Osteocyte (in vitro differentiated cells): ENCODE data around the gene NFIA. TPM values are rescaled to one million over a fixed set of nuclear protein-coding genes. Genes with fewer than 3 reads are reported as not detected.
A peak's percentile ranks its signal among the peaks of the same experiment; 100 is the strongest.

Experiments used
- DNase-seq: peaks from one replicate; pipeline ENCODE4 v3.0.0; 2021; ENCODE audit warnings: mixed read lengths; ENCODE audit not compliant: unreplicated experiment; ENCODE audit errors: extremely low spot score
- H3K27ac Mint-ChIP-seq: one replicate; pipeline ENCODE4 v1.8.0; 2021; ENCODE audit warnings: mild to moderate bottlenecking, mixed read lengths; ENCODE audit not compliant: unreplicated experiment
- H3K27me3 Mint-ChIP-seq: one replicate; pipeline ENCODE4 v1.8.0; 2021; ENCODE audit warnings: mixed read lengths; ENCODE audit not compliant: unreplicated experiment
- H3K36me3 Mint-ChIP-seq: one replicate; pipeline ENCODE4 v1.8.0; 2021; ENCODE audit warnings: mixed read lengths; ENCODE audit not compliant: unreplicated experiment
- H3K4me1 Mint-ChIP-seq: one replicate; pipeline ENCODE4 v1.8.0; 2021; ENCODE audit warnings: mixed read lengths; ENCODE audit not compliant: unreplicated experiment
- H3K4me3 Mint-ChIP-seq: one replicate; pipeline ENCODE4 v1.8.0; 2021; ENCODE audit warnings: mild to moderate bottlenecking, moderate library complexity, mixed read lengths; ENCODE audit not compliant: unreplicated experiment
- H3K9me3 Mint-ChIP-seq: one replicate; pipeline ENCODE4 v1.8.0; 2021; ENCODE audit warnings: mixed read lengths; ENCODE audit not compliant: unreplicated experiment
- CTCF ChIP-seq: fragments of 200-600 bp; sonication (generic); IDR thresholded peaks from 2 replicates; pipeline ENCODE4 v1.5.0; 2021; ENCODE audit warnings: antibody characterized with exemption, mild to moderate bottlenecking, moderate library complexity
- total RNA-seq: library from RNA; stranded (reverse); gene quantifications from 2 replicates; pipeline ENCODE4 v1.2.1, GENCODE V29; 2021

Gene NFIA
- total RNA-seq, 1 donor from 2014 or later: 46.7 TPM

- no peaks in the 10 kb centered on the region for H3K9me3 Mint-ChIP-seq
- H3K36me3 Mint-ChIP-seq: no peaks in the 10 kb centered on the region
- no peak for TF ChIP-seq CTCF
- H3K27me3 Mint-ChIP-seq: no peaks in the 10 kb centered on the region
- no peak for DNase-seq
- H3K27ac Mint-ChIP-seq: no peak overlapping the region
- H3K4me1 Mint-ChIP-seq: peaks cover 3% of the 10 kb centered on the region
- H3K4me3 Mint-ChIP-seq: no peak overlapping the region
Observed at GRCh38 chr1:61491497-61491896, 409.1 kb downstream of the NFIA start.

GRCh38 chr1:61494000-61494399 is 411.6 kb downstream of the NFIA start:
- no peak overlapping the region for H3K4me3 Mint-ChIP-seq
- H3K4me1 Mint-ChIP-seq: peaks cover 7% of the 10 kb centered on the region
- TF ChIP-seq CTCF: no peak
- no peaks in the 10 kb centered on the region for H3K36me3 Mint-ChIP-seq
- H3K27ac Mint-ChIP-seq: no peak overlapping the region
- H3K27me3 Mint-ChIP-seq: no peaks in the 10 kb centered on the region
- DNase-seq: no peak
- H3K9me3 Mint-ChIP-seq: no peaks in the 10 kb centered on the region

GRCh38 chr1:61496501-61496900 is 414.1 kb downstream of the NFIA start:
- no peaks in the 10 kb centered on the region for H3K27me3 Mint-ChIP-seq
- no peak for DNase-seq
- H3K27ac Mint-ChIP-seq: peak overlapping the region; percentile 5
- TF ChIP-seq CTCF: no peak
- no peaks in the 10 kb centered on the region for H3K36me3 Mint-ChIP-seq
- H3K9me3 Mint-ChIP-seq: no peaks in the 10 kb centered on the region
- peaks cover 7% of the 10 kb centered on the region for H3K4me1 Mint-ChIP-seq
- no peak overlapping the region for H3K4me3 Mint-ChIP-seq

- H3K4me1 Mint-ChIP-seq: peaks cover 7% of the 10 kb centered on the region
- no peak overlapping the region for H3K27ac Mint-ChIP-seq
- no peaks in the 10 kb centered on the region for H3K9me3 Mint-ChIP-seq
- H3K36me3 Mint-ChIP-seq: no peaks in the 10 kb centered on the region
- TF ChIP-seq CTCF: no peak
- H3K4me3 Mint-ChIP-seq: no peak overlapping the region
- no peak for DNase-seq
- no peaks in the 10 kb centered on the region for H3K27me3 Mint-ChIP-seq
Observed at GRCh38 chr1:61497013-61497412, 414.7 kb downstream of the NFIA start.

GRCh38 chr1:61498342-61498741 is 416.0 kb downstream of the NFIA start:
- no peaks in the 10 kb centered on the region for H3K9me3 Mint-ChIP-seq
- no peaks in the 10 kb centered on the region for H3K36me3 Mint-ChIP-seq
- no peak overlapping the region for H3K27ac Mint-ChIP-seq
- peaks cover 7% of the 10 kb centered on the region for H3K4me1 Mint-ChIP-seq
- no peak for TF ChIP-seq CTCF
- H3K27me3 Mint-ChIP-seq: no peaks in the 10 kb centered on the region
- DNase-seq: no peak
- no peak overlapping the region for H3K4me3 Mint-ChIP-seq
